Fibroblast of skin of right biceps (primary cell): ENCODE measurements around the gene CNOT9.

Source experiments
- DNase-seq: peaks from one replicate; pipeline ENCODE4 v3.0.0-alpha.2; 2013

The CNOT9 gene

DNA sequence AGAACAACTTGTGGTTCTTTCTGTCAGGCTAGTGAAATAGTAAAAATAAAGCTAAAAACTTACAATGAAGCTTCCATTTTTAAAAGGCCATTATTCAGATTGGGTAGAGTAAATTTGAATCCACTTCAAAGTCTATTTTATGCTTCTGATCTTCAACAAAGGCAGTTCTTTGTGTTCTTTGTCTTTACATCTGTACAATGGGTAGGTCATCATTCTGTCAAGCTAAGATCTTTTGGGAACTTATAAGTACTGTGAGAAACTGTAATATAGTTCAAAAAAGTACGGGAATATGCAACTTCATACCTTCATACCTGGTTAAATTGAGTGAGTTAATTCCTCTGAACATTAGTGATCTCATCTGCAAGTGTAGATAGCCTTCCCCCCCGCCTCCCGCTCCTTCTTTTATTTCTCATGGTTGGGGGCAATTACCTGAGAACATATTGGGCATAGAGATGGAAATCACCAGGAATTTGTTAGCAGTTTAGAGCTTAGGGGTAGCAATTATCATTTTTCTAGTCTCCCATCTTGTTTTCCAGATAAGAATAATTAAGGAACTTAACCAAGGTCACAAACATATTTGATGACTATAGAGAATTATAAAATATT is 9.7 kb downstream of the CNOT9 start:
- DNase-seq: no peak

DNA sequence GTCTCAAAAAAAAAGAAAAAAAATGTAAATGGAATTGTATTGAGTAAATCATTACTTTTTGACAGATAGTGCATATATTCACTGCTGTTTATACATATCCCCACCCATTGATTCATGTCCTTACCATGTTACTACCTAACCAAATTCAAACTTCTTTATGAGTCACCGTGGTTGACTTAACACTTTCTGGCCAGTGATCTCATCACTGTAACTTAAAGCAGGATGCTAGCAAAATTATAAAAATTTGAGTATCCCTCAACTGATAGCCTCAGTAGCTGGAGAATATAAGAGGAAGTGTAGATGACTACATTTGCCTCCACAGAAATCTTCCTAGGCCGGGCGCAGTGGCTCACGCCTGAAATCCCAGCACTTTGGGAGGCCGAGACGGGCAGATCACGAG is 13.4 kb downstream of the CNOT9 start:
- DNase-seq: peak; percentile 85

DNA sequence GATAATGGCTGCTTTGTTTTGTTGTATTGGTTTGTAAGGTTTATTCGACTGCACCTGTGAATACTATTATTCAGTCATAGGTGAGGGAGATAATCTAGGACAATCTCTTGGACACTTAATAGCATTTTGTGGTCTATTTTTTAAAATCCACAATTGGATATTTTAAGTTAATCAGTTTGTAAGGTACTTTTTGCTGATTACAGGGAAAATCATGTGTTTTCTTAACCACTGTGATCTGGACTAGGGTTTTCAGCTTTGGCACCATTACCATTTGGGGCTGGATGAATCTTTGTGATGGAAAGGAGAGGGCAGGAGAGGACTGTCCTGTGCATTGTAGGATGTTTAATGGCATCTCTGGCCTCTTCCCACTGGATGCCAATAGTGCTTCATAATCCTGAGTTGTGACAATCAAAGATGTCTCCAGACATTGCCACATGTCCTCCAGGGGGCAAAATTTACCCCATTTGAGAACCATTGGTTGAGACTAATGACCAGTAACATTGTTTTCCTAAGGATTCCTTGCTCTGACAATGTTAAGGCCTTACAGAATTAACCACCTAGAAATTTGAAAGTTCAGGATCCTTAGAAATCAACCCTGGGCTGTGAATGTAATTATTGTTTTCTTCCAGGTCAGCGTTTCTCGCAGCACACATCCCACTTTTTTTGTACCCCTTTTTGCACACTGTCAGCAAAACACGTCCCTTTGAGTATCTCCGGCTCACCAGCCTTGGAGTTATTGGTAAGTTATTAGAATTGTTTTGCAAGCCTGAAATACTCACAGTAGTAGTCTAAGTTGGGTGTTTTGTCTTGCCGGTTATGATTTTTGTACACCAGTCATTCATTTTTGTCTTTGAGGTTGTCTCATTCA is 15.6 kb downstream of the CNOT9 start:
- no peak for DNase-seq

DNA sequence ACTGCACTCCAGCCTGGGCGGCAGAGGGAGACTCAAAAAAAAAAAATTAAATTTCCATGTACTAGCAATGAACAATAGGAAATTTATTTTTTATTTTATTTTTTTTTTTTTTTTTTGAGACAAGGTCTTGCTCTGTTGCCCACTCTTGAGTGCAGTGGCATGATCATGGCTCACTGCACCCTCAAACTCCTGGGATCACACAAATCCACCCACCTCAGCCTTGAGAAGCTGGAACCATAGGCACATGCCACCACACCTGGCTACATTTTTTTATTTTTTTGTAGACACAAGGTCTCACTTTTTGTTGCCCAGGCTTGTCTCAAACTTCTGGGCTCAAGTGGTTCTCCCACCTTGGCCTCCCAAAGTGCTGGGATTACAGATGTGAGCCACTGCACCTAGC is 16.9 kb downstream of the CNOT9 start:
- DNase-seq: no peak

DNA sequence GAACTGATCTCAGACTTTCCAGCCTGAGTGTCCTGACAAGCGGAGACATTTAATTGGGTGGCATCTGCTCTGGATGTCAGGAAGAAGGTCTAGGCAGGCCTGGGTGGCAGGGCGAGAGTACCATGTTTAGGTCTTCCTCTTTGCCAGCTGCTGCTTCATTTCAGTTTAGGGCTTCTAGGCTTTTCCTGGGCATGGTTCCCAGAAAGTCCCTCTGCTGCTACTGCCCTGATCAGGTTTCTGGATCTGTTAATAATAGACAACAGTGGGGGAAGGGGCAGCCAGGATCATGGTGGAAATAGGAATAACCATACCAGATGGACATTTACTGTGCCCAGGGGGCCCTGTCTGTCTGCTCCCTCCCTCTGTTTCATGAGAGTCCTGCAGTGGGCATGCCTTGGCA is 36.8 kb downstream of the CNOT9 start:
- peak; percentile 49 for DNase-seq

DNA sequence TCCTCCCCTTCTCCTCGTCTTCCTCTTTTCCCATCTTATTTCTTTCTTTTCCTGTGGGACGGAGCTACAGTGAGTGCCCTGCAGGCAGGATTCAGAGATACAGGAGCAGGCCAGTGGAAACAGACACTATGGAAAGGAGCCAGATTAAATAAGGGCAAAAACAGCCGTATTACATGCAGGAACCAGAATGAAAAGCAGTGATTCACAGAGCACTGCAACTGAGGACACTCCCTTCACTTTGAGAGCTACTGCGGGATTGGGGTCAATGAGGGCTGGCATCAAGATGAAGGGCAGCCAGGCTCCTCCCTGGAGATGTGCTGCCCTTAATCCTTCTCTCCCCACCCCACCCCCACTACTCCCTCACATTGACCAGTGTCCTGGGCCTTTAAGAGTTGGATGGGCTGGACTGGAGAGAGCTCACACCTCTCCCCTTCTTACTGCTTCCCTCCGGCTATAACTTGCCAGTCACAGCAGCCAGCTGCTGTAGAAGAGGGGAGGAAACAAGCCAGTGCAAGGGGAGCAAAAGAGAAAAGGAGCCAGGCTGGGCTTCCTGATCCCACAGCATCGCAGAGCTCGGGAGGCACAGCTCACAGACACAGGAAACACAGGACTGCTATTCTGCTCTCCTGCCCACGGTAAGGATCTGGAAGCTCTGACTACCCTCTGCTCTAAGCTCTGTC is 38.9 kb downstream of the CNOT9 start, which contains the start of gene PLCD4:
Gene PLCD4, plus strand, starts transcription at position 464 of the 680 bp plus-strand sequence. CDS start 7,841 bp downstream, outside the sequence.
- DNase-seq: peak; percentile 58

DNA sequence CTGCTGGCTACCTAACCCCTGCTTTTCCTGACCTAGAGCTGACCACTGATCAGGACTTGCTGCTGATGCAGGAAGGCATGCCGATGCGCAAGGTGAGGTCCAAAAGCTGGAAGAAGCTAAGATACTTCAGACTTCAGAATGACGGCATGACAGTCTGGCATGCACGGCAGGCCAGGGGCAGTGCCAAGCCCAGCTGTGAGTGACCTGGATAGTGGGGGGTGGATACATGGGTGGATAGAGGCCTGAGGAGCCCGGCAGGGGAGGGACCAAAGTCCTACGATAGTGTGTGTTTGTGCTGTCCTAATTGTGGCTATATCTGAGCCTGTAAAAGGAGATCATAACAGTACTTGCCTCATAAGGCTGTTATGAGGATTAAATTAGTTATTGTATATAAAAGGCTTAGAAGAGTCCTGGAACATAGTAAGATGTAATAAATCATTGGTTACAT is 47.3 kb downstream of the CNOT9 start:
- no peak for DNase-seq

DNA sequence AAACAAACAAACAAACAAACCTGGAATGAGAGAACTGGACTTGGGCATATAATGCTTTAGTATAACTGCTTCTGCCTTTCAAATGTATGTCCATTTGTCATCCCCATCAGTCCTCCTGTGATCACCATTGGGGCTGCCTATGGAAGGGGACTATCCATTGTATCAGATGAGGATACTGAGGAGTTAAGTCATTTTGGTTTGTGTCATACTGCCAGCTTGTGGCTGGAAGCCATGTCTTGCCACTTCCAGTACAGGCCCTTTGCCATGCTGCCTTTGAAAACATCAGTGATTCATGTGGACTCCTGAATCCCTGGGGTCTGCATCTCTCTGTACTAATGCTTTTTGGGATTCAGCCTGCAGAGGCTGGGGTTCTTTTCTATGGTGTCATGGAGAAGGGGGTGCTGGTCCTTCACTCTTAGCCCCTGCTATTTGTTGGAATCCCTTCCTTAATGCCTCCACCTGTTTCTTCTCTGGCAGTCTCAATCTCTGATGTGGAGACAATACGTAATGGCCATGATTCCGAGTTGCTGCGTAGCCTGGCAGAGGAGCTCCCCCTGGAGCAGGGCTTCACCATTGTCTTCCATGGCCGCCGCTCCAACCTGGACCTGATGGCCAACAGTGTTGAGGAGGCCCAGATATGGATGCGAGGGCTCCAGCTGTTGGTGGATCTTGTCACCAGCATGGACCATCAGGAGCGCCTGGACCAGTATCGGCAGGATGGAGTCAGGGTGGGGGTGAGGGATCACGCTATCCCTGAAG is 49.6 kb downstream of the CNOT9 start:
- DNase-seq: no peak

DNA sequence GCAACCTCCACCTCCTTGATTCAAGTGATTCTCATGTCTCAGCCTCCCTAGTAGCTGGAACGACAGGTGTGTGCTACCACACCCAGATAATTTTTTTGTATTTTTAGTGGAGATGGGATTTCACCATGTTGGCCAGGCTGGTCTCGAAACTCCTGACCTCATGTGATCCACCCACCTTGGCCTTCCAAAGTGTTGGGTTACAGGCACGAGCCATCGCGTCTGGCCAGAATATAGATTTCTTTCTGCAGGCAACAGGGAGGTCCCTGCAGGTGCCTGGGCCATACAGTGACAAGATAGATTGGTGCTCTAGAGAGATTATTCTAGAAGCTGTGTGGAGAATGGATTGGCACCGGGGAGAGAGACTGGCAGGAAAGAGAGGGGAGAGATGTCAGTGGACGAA is 52.4 kb downstream of the CNOT9 start:
- DNase-seq: no peak

DNA sequence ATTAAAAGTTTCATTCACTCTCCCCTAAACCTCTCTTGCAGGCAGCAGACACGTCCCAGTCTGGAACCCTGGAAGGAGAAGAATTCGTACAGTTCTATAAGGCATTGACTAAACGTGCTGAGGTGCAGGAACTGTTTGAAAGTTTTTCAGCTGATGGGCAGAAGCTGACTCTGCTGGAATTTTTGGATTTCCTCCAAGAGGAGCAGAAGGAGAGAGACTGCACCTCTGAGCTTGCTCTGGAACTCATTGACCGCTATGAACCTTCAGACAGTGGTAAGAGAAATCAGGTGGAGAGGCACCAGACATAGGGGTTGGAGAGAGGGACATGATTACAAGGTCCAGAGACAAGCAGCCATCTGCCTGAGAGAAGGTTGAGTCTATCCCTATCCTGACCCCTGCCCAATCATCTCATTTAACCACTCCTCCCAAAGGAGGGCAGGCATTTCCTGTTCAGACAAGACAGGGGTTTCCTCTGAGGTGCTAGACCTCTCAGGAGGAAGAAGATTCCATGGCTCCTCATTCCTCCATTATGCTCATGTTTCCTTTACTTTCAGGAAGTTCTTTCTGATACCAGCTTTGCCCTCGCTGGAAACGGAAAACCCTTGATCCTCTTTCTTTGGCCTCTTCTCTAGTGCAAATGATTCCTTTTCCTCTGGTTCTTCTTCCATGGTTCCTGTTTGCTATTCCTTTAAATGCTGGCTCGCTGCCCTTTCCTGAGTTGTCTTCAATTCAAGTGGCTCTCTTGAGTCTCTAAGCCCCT is 54.1 kb downstream of the CNOT9 start:
- peak; percentile 36 for DNase-seq

DNA sequence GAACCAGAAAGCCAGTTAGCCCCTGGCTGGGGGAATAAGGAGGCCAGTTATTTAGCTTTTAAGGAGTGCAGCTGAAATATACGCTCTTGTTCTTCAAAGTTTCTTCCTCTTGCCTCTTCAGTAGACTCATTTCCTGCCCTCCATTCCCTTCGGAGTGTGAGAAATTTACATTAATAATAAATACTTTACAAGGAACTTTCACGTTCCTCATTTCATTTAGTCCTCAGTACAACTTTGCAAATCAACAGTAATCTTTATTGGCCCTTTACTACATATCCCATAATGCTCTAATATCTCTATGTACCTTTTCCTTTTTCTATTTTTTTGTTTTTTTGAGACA is 54.7 kb downstream of the CNOT9 start:
- DNase-seq: no peak

DNA sequence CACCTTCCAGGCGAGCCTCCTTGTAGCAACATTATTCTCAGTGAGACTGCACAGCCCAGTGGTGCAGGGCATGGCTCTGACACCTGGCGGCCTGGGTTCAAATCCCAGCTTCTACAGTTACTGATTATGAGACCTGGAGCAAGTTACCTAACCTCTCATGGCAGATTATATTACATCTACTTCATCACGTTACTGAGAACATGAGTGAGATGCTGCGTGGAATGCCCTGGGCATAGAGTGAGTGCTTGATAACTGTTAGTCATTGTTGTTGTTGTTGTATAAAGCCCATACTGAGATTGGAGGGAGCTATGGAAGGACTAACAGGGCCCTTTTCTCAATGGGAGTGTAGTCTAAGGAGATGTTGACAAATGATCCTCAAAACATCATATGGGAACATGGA is 57.7 kb downstream of the CNOT9 start:
- DNase-seq: no peak

DNA sequence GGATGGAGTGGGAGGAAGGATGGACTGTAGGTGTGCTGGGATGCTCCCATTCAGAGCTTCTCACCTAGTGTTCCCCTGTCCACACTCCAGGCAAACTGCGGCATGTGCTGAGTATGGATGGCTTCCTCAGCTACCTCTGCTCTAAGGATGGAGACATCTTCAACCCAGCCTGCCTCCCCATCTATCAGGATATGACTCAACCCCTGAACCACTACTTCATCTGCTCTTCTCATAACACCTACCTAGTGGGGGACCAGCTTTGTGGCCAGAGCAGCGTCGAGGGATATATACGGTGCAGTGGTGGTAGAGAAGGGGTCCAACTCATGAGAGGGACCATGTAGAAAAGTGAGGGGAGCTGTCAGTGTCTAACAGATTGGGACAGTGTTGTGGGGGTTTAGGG is 59.3 kb downstream of the CNOT9 start:
- DNase-seq: no peak

DNA sequence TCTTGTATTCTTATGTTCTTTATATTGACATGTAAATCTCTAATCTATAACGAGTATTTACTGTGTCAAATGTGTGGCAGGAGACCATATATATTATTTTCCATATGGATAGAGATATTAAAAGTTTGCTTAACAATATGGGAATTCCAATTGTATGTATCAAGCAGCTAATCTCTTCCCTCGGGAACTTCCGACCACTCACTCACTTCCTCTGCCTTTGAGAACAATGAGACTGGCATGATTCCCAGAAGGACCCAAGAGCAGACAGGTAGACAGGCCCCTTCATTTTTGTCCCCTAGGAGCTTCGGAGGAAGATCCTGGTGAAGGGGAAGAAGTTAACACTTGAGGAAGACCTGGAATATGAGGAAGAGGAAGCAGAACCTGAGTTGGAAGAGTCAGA is 63.2 kb downstream of the CNOT9 start:
- peak; percentile 65 for DNase-seq

DNA sequence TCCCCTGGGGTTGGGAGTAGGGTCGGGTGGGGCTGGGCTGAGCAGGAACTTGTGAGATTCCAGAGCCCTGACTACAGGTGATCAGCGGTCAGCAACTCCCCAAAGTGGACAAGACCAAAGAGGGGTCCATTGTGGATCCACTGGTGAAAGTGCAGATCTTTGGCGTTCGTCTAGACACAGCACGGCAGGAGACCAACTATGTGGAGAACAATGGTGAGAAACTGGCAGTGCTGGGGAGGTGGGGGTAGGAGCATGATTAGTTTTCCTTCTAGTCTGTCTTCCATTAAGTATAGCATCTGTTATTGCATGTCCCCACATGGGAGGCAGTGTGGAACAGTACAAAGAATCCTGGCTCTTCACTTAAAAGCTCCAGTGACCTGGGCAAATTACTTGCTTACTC is 67.1 kb downstream of the CNOT9 start:
- DNase-seq: no peak

DNA sequence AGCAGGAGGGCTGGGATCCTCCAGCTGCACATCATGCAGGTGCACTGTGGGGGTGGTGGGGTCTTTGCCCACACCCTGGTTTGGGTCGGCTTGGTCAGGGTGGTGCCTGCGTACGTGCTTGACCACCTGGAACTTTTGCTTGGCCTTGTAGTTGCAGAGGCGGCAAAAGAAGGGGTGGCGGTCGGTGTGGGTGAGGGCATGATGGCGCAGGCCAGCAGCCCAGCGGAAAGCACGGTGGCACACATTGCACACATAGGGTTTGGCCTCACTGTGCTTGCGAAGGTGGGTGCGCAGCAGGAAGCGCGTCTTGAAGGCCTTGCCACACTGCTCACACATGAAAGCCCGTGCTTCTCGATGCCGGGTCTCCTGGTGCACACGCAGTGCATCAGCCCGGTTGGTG is 69.7 kb downstream of the CNOT9 start:
- no peak for DNase-seq

DNA sequence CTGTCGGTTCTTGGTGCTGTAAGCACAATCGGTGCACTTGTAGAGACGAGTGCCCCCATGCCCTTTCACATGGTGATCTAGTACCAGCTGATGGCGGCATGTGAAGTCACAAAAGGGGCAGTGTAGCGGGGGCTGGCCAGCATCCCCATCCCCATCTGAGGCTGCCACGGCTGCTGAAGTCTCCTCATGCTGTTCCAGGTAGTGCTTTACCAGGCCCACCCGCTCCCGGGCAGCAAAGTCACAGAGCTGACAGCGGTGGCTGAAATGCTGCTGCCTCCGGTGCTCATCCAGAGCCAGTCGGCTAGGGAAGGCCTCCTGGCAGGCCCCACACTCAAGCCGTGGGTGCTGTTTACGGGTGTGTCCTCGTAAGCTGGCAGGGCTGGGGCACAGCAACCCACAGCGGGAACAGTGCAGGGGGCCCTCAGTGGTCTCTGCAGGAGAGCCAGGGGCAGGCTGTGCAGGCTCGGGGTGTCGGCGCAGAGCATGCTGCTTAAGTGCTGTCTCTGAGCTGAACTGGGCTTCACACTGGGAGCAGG is 73.5 kb downstream of the CNOT9 start:
- no peak for DNase-seq

DNA sequence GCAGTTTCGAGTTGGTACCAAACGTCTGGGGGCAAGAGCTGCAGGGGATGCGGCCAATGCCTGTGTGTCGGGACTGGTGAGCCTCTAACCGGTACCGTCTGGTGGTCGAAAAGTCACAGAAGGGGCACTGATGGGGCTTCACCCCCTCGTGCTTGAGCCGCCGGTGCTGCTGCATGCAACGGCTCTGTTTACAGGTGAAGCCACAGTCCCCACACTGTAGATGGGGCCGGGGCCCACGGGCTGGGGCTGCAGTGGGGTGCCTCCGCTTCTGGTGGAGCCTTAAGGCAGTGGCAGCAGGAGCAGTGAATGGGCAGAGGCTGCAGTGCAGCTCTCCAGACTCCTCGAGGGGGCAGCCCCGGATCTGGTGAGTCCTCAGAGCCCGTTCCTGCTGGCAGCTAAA is 74.1 kb downstream of the CNOT9 start:
- no peak for DNase-seq

DNA sequence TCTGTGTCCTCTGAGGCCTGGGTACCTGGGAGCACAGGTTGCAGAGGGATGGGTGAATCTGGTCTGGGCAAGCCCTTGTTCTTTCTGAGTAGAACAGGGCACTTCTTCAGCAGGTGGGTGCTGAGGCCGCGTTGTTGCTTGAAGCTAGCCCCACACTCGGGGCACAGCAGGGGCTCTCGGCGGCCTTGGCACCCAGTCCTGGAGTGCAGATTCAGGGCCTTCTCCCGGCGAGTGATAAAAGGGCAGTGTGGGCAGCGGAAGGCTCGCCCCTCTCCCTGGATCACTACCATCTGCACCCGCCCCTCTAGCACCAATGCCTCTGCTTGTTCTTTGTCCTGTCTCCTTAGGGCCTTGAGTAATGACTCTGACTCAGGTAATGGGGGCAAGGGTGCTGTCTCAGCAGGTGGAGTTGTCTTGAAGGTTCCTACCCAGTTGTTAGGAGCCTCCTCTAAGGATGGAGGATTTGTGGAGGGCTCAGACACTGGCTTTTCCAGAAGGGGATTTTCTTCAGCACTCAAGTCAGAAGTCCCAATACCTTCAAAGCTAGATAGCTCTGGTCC is 75.2 kb downstream of the CNOT9 start:
- no peak for DNase-seq

DNA sequence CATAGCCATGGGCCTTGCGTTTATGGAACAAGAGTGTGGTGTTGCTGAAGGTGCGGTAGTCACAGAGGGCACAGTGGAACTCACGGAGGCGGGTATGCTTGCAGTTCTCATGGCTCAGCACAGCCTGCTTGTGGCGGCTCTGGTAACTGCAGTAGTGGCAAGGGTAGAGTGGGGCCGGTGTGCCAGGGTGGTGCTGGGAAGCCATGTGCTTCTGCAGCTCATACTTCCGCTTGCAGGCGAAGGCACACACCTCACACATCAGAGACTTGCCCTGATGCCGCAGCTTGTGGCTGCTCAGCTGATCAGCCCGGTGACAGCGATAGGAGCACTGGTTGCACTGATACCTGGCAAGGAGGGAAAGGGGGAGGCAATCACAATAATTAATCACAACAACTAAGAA is 76.1 kb downstream of the CNOT9 start:
- no peak for DNase-seq

DNA sequence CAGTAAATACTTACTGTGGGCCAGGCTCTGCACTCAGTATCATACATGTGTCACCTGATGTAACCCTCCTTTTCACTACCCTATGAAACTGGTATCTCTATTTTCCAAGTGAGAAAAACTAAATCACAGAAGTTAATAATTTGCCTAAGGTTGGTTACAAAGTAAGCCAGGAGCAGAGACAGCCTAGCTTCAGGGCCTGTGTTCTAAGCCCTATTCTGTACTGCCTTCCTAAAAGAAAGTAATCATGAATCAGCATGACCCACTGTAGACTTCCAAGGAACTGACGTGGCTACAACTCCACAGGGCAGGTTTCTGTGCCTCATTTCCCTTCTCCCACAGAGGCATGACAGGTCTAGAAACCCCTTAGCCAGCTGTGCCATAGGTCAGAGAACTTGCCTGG is 76.5 kb downstream of the CNOT9 start:
- DNase-seq: peak; percentile 12
